Panc1 (cell line): ENCODE data around the gene SLC1A3. TPM values are rescaled to one million over a fixed set of nuclear protein-coding genes. Genes with fewer than 3 reads are reported as not detected.

Experiments
- ATAC-seq: fragments of 200-7000 bp; cut with Tn5 transposase; 2 replicates; pipeline ENCODE4 v1.9.1; 2020; ENCODE audit warnings: mild to moderate bottlenecking, moderate library complexity
- BruUV-seq: library from RNA; stranded (reverse); fragments of 400-500 nt; replicated peaks from 2 replicates; lab custom pipeline; 2021; lab: Mats Ljungman, UMichigan
- CTCF ChIA-PET: fragments of 300-600 bp; sonication (Branson Sonifier 250); formaldehyde crosslinking; loops from one replicate; lab custom pipeline; 2022; ENCODE audit warnings: antibody characterized with exemption; lab: Charles Lee
- POLR2A ChIA-PET: fragments of 300-600 bp; sonication (Branson Sonifier 250); formaldehyde crosslinking; loops from one replicate; lab custom pipeline; 2022; ENCODE audit warnings: antibody characterized with exemption; lab: Charles Lee
- DNase-seq: peaks from one replicate; pipeline ENCODE4 v3.0.0-alpha.2; 2010; ENCODE audit warnings: low read depth, low spot score
- H3K27ac ChIP-seq: 2 replicates; pipeline ENCODE4 v1.5.1; 2011; ENCODE audit warnings: mild to moderate bottlenecking, low read length, inconsistent platforms
- H3K27me3 ChIP-seq: fragments of 200-500 bp; sonication (Bioruptor generic); 2 replicates; pipeline ENCODE4 v1.6.0; 2014; ENCODE audit warnings: low read length, inconsistent platforms; ENCODE audit not compliant: control insufficient read depth, insufficient read depth
- H3K36me3 ChIP-seq: fragments of 200-500 bp; sonication (Bioruptor generic); 2 replicates; pipeline ENCODE4 v1.5.1; 2014; ENCODE audit warnings: inconsistent platforms, mild to moderate bottlenecking, low read length, moderate library complexity; ENCODE audit not compliant: control insufficient read depth, insufficient read depth
- H3K4me1 ChIP-seq: 2 replicates; pipeline ENCODE4 v1.5.1; 2011; ENCODE audit warnings: inconsistent platforms, mild to moderate bottlenecking, low read length, moderate library complexity; ENCODE audit not compliant: control insufficient read depth, insufficient read depth
- H3K4me3 ChIP-seq, 2 experiments: 2 replicates each; pipeline ENCODE4 v1.5.1; 2011 to 2012; ENCODE audit warnings: low read depth in 2 of 2, low read length in 2 of 2, mild to moderate bottlenecking in 2 of 2, inconsistent platforms in 1 of 2, moderate library complexity in 1 of 2
- H3K9me3 ChIP-seq: fragments of 200-500 bp; sonication (Bioruptor generic); 2 replicates; pipeline ENCODE4 v1.5.1; 2014; ENCODE audit warnings: low read depth, mild to moderate bottlenecking, inconsistent platforms, low read length, moderate library complexity; ENCODE audit not compliant: control insufficient read depth, insufficient read depth
- POLR2AphosphoS5 ChIP-seq: IDR thresholded peaks from 2 replicates; pipeline ENCODE4 v1.6.1; 2012; ENCODE audit warnings: mild to moderate bottlenecking, low read depth, low read length, moderate library complexity
- SIN3A ChIP-seq: IDR thresholded peaks from 2 replicates; pipeline ENCODE4 v1.6.1; 2012; ENCODE audit warnings: low read depth, mild to moderate bottlenecking, low read length, moderate library complexity, borderline replicate concordance; ENCODE audit not compliant: insufficient read depth
- TCF7L2 ChIP-seq: IDR thresholded peaks from 2 replicates; pipeline ENCODE4 v1.6.1; 2011; ENCODE audit warnings: mild to moderate bottlenecking, low read depth, low read length, inconsistent platforms
- in situ Hi-C: cut with HindIII; loops from 2 replicates; pipeline ENCODE4 v1.10.0; 2016; ENCODE audit warnings: low sequenced_read_pairs, low pct_unique_long_range_greater_than_20kb
- intact Hi-C: fragments of 100-400 bp; cut with micrococcal nuclease; formaldehyde crosslinking; loops from one replicate; pipeline ENCODE4 v1.10.0; 2022; ENCODE audit not compliant: unreplicated experiment
- total RNA-seq: library from RNA; stranded (reverse); gene quantifications from one replicate; pipeline ENCODE4 v1.2.1, GENCODE V29; 2021; ENCODE audit not compliant: unreplicated experiment
- TF ChIP-seq, protein P1 (sequence below), 2 experiments: IDR thresholded peaks; 2 replicates each; pipeline ENCODE4 v1.6.1; 2011 to 2012; ENCODE audit warnings: low read depth in 2 of 2, control low read depth in 1 of 2, low read length in 1 of 2, mild to moderate bottlenecking in 1 of 2, moderate library complexity in 1 of 2; ENCODE audit not compliant: insufficient read depth in 1 of 2
- TF ChIP-seq, protein P2 (sequence below): fragments of 450-650 bp; IDR thresholded peaks from 2 replicates; pipeline ENCODE4 v1.5.1; 2017; ENCODE audit warnings: mild to moderate bottlenecking

Gene SLC1A3
- total RNA-seq, 1 experiment from 2014 or later, result 0.13 TPM

DNA sequence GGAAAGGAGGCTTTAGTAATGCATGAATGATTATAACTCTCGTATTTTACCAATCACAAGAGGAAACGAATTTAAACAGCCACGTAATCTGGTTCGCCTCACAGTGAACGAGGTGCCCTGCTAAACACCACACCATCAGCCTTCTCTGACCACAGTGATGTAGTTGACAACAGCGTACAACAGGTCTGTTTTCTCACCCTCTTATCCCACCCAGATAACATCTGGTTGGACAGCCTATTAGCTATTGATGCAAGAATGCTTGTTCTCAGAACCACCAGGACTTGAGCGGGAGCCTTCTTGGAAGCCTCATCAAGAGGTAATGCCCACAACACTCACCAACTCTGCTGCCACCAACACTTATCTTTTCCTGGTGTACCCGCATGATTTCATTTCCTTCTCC, 23.3 kb downstream of the SLC1A3 start:
- H3K9me3 ChIP-seq, result no peaks in the 10 kb centered on the region
- in situ Hi-C loops (no loop called here), intact Hi-C loops (no loop called here)
- H3K4me3 ChIP-seq, result no peak overlapping the region
- no peaks in the 10 kb centered on the region for H3K36me3 ChIP-seq
- POLR2A ChIA-PET, result no interaction called here
- no peaks in the 10 kb centered on the region for H3K4me1 ChIP-seq
- CTCF ChIA-PET, result no interaction called here
- no peak overlapping the region for H3K27ac ChIP-seq
- ATAC-seq (no peak), DNase-seq (no peak)
- BruUV-seq, result no TSS peak
- H3K27me3 ChIP-seq, result peaks cover 10% of the 10 kb centered on the region; the same call in 1 of the 2 replicates
- TF ChIP-seq, protein P1, sequence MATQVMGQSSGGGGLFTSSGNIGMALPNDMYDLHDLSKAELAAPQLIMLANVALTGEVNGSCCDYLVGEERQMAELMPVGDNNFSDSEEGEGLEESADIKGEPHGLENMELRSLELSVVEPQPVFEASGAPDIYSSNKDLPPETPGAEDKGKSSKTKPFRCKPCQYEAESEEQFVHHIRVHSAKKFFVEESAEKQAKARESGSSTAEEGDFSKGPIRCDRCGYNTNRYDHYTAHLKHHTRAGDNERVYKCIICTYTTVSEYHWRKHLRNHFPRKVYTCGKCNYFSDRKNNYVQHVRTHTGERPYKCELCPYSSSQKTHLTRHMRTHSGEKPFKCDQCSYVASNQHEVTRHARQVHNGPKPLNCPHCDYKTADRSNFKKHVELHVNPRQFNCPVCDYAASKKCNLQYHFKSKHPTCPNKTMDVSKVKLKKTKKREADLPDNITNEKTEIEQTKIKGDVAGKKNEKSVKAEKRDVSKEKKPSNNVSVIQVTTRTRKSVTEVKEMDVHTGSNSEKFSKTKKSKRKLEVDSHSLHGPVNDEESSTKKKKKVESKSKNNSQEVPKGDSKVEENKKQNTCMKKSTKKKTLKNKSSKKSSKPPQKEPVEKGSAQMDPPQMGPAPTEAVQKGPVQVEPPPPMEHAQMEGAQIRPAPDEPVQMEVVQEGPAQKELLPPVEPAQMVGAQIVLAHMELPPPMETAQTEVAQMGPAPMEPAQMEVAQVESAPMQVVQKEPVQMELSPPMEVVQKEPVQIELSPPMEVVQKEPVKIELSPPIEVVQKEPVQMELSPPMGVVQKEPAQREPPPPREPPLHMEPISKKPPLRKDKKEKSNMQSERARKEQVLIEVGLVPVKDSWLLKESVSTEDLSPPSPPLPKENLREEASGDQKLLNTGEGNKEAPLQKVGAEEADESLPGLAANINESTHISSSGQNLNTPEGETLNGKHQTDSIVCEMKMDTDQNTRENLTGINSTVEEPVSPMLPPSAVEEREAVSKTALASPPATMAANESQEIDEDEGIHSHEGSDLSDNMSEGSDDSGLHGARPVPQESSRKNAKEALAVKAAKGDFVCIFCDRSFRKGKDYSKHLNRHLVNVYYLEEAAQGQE (IDR thresholded peaks at IDR 0.05; ENCODE audit: insufficient read depth in 1 of 2, low read depth in 2 of 2, low read length in 1 of 2), result no peak

- ATAC-seq (no peak), DNase-seq (no peak)
- ChIA-PET CTCF (no interaction called here), POLR2A (interaction anchor here (0.6 kb wide), 1 partner anchor 12 kb away, joined by 4 read pairs; no protein-coding TSS in a partner anchor)
- no peaks in the 10 kb centered on the region for H3K36me3 ChIP-seq
- no peaks in the 10 kb centered on the region for H3K9me3 ChIP-seq
- BruUV-seq, result no TSS peak
- in situ Hi-C loops (no loop called here), intact Hi-C loops (no loop called here)
- H3K27ac ChIP-seq, result no peak overlapping the region
- H3K27me3 ChIP-seq, result peaks cover 10% of the 10 kb centered on the region; the same call in 1 of the 2 replicates
- no peak overlapping the region for H3K4me3 ChIP-seq
- TF ChIP-seq SIN3A, result no peak
- TF ChIP-seq, protein P1 (IDR thresholded peaks at IDR 0.05; ENCODE audit: insufficient read depth in 1 of 2, low read depth in 2 of 2, low read length in 1 of 2), result no peak
- TF ChIP-seq TCF7L2, result no peak
- TF ChIP-seq, protein P2, sequence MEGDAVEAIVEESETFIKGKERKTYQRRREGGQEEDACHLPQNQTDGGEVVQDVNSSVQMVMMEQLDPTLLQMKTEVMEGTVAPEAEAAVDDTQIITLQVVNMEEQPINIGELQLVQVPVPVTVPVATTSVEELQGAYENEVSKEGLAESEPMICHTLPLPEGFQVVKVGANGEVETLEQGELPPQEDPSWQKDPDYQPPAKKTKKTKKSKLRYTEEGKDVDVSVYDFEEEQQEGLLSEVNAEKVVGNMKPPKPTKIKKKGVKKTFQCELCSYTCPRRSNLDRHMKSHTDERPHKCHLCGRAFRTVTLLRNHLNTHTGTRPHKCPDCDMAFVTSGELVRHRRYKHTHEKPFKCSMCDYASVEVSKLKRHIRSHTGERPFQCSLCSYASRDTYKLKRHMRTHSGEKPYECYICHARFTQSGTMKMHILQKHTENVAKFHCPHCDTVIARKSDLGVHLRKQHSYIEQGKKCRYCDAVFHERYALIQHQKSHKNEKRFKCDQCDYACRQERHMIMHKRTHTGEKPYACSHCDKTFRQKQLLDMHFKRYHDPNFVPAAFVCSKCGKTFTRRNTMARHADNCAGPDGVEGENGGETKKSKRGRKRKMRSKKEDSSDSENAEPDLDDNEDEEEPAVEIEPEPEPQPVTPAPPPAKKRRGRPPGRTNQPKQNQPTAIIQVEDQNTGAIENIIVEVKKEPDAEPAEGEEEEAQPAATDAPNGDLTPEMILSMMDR, result no peak
- no peak for TF ChIP-seq POLR2AphosphoS5
- no peaks in the 10 kb centered on the region for H3K4me1 ChIP-seq
Measured at GRCh38 chr5:36630201-36631145, 24.1 kb downstream of the SLC1A3 start.
